Esophagus muscularis mucosa (tissue), 4 donors: Measurements from ENCODE around the gene YAF2.

Source experiments
- CTCF ChIP-seq, 3 experiments: fragments of 200-600 bp in 2 of 3; fragments of 450-650 bp in 1 of 3; sonication (generic) in 2 of 3; IDR thresholded peaks; one replicate each; pipeline ENCODE4 v1.5.1; 2017 to 2019; ENCODE audit warnings: antibody characterized with exemption in 3 of 3, mild to moderate bottlenecking in 2 of 3, moderate library complexity in 1 of 3
- EP300 ChIP-seq: sonication (generic); formaldehyde crosslinking; IDR thresholded peaks from one replicate; pipeline ENCODE4 v1.6.1; 2017; ENCODE audit warnings: antibody characterized with exemption
- POLR2A ChIP-seq: fragments of 450-650 bp; IDR thresholded peaks from one replicate; pipeline ENCODE4 v1.6.1; 2017; ENCODE audit warnings: antibody characterized with exemption, moderate library complexity, mild to moderate bottlenecking, low read depth

- no peak for TF ChIP-seq CTCF (IDR thresholded peaks at IDR 0.05)
- no peak for TF ChIP-seq POLR2A
- TF ChIP-seq EP300: no peak
Measured at GRCh38 chr12:42261708-42262107, 23.7 kb upstream of the YAF2 start.
